Measurements from ENCODE around the gene TRIO.
"Not testable (repeated sequence)": the region's sequence is repeated elsewhere in the genome, so short reads cannot be mapped to it uniquely, and the experiment has no call there.

TRIO gene

DNA sequence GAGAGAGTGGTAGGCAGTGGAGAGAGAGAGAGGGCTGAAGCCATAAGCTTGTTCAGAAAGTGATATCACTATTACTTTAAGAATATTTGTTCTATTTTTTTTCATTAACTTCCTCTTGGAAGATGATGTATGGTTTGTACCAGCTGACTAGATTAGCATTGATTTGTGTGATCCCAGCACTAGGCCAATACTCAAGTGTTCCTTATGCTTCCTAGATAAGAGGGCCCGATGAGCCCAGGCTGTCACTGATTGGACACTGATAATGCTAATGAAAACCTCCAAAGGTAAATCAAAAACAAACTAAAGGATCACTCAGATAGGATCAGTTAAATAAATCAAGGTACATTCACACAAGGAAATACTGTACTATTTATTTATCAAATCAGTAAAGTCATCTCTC, 385.8 kb downstream of the TRIO start:
- DNase-seq, result no peak

GRCh38 chr5:14531668-14532067, 388.5 kb downstream of the TRIO start:
- no peak for DNase-seq

DNA sequence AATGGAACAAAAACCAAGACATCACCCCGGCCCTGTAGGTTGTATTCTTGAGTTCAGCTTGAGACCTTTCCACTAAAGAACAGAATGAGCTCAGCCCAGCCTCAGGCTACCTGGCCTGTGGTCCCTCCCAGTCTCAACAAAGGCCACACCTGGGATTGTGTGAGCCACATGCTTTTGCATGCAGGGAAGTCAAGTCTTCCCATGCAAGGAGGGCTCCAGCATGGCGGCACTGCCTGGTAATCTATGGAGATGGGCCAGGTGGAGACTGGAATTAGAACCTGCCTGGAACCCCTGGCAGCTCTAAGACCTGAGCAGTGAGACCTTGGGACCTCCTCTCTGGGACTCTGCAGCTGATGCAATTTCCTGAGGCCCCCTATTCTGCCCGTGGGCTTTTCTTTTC, 389.0 kb downstream of the TRIO start:
- DNase-seq, result no peak

DNA sequence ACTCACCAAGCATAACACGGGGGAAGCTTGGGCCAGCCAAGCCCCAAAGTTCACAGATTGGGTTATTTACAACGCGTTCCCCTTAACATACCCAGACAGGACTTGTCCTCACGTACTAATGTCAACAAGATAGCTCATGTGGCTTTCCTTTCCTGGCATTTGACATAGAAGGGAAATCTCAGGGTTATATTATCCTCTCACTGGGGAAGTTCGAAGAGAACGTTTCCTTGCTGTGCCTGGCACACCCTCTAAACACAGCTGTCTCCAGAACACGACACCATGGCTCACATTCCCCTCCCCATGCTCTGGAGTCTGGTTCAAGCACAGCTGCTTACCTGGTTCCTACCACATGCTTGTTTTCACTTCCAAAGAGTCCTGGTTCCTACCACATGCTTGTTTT, 391.6 kb downstream of the TRIO start:
- no peak for DNase-seq

DNA sequence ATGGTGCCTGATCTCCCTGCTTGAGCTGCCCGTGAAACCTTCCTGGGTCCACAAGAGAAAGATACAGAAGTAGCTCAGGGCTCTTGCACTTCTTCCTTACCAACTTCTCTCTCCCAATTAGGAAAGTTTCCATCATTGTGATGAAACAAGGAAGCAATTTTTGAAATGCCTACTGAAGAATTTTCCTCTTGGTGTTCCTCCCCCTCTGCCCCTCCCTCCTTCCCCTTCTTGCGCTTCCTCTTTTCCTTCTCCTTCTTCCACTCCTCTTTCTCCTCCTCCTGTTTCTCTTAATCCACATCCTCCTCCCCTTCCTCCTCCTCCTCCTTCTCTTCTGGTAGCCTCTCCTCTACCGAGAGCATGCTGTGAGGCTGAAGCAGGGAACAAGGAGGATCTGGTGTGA, 402.2 kb downstream of the TRIO start:
- no peak for DNase-seq

- no peak for DNase-seq
These were observed 402.7 kb downstream of the TRIO start for GRCh38 chr5:14545862-14546261.

DNA sequence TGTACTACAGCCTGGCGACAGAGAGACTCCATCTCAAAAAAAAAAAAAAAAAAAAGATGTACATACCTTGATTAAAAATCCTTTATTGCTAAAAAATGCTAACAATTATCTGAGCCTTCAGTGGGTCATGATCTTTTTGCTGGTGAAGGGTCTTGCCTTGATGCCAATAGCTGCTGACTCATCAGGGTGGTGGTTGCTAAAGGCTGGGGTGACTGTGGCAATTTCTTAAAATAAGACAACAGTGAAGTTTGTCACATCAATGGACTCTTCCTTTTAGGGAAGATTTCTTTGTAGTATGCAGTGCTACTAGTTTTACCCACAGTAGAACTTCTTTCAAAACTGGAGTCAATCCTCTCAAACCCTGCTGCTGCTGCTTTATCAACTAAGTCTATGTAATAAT, 404.5 kb downstream of the TRIO start:
- no peak for DNase-seq

GRCh38 chr5:14551211-14551610, 408.1 kb downstream of the TRIO start:
- DNase-seq, result no peak

- no peak for DNase-seq
These were observed 408.9 kb downstream of the TRIO start for GRCh38 chr5:14552017-14552416.

- DNase-seq, result not testable (repeated sequence)
These were observed 411.1 kb downstream of the TRIO start for GRCh38 chr5:14554288-14554687.

DNA sequence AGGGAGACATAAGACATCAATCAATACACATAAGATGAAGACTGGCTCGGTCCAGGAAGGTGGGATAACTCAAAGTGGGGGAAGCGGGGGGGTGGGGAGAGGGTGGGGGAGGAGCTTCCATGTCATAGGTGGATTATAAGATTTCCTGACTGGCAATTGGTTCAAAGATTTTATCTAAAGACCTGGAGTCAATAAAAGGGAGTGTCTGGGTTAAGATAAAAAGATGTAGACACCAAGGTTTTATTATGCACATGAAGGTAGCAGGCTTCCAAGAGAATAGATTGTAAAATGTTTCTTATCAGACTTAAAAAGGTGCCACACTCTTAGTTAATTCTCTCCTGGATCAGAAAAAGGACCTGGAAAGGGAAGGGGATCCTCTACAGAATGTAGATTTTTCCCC, 412.9 kb downstream of the TRIO start:
- DNase-seq, result no peak

DNA sequence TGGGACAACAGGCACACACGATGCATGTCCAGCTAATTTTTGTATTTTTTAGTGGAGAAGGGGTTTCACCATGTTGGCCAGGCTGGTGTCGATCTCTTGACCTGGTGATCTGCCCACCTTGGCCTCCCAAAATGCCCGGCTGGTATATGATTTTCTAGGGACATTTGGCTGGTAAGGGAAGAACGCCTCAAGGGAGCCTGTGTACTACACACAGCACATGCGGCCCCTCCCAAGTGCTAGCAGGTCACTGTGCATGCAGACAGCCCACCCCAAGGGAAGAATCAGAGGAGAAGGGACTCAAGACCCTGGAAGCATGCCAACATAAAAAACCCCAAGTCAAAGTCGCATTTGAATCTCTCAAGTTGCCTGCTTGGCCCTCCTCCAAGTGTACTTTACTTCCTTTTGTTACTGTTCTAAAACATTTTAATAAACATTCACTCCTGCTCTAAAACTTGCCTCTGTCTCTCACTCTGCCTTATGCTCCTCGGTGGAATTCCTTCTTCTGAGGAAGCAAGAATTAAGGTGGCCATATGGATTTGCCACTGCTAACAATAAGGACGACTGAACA, 414.1 kb downstream of the TRIO start:
- no peak for DNase-seq

DNA sequence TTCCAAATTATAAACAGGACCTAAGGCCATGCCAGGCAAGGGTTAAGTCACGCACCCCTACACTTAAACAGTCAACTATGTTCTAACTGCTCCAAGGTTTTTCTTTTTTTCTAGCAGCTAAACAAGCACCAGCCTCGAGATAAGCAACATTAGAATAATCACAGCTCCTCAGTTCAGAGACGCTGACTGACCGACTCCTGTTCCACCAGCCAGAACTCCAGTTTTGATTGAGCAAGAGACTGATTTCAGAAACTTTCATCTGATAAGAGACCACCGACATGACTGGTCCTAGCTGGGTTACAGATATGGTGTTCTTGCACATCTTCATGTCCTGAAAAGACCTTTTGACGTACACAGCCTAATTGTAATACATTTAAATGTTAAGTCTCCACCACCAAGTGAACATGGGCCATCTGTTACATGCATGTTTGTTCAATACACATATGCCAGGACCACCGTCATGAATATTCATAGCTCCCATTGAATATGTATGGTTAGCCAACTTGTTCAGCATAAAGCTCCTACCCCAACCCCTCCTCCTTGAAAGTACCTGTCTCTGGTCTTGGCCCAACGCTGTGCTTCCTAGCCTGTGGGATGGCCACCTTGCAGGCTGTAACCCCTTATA, 414.8 kb downstream of the TRIO start:
- DNase-seq, result no peak

Data from SIG-M5 (cell line).